GM12864 (cell line): ENCODE data around the gene FBLN1.
"Not testable (repeated sequence)": the region's sequence is repeated elsewhere in the genome, so short reads cannot be mapped to it uniquely, and the experiment has no call there.

Experiments
- DNase-seq: peaks from one replicate; pipeline ENCODE4 v3.0.0-alpha.2; 2011; ENCODE audit warnings: low read depth
- H3K4me3 ChIP-seq: 2 replicates; pipeline ENCODE4 v1.5.1; 2011; ENCODE audit warnings: mild to moderate bottlenecking, low read depth, low read length, control low read depth
- TF ChIP-seq, protein P1 (sequence below): IDR thresholded peaks from 2 replicates; pipeline ENCODE4 v1.5.1; 2011; ENCODE audit warnings: low read depth, mild to moderate bottlenecking, moderate library complexity, low read length, control low read depth, inconsistent platforms; ENCODE audit errors: missing control alignments

The FBLN1 gene

DNA sequence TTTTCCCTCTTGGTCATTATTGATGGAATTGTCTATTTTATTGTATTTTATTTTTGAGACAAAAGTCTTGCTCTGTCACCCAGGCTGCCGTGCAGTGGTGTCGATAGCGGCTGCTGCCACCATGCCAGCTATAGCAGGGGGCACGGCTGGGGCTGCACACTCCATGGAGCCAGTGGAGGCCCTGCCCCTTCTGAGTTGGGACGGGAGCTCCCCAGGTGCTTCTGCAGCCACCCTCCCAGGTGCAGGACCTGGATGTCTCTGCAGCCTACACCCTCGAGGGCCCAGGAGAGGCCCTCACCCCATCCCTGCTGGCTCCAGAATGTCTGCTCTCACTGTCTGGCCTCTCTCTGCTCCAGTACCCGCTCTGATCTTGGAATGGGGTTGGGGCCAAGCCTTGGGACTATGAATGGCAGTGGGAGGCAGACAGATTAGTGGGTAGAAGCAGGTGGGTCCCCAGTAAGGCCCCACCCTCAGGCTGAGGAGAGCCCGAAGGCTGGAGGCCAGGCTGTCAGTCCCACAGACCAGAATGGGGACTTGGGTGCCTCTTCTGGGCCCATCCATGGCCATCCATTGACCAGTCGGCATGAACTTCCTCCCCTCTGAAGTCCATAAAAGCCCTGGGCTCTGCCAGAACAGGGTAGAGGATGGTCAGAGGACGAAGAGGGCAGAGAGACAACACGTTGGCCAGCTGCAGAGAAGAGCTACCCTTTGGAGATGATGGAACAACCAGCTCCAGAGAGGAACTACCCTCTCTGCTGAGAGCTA, 119.3 kb downstream of the FBLN1 start:
- no peak overlapping the region for H3K4me3 ChIP-seq
- DNase-seq, result no peak
- TF ChIP-seq, protein P1, sequence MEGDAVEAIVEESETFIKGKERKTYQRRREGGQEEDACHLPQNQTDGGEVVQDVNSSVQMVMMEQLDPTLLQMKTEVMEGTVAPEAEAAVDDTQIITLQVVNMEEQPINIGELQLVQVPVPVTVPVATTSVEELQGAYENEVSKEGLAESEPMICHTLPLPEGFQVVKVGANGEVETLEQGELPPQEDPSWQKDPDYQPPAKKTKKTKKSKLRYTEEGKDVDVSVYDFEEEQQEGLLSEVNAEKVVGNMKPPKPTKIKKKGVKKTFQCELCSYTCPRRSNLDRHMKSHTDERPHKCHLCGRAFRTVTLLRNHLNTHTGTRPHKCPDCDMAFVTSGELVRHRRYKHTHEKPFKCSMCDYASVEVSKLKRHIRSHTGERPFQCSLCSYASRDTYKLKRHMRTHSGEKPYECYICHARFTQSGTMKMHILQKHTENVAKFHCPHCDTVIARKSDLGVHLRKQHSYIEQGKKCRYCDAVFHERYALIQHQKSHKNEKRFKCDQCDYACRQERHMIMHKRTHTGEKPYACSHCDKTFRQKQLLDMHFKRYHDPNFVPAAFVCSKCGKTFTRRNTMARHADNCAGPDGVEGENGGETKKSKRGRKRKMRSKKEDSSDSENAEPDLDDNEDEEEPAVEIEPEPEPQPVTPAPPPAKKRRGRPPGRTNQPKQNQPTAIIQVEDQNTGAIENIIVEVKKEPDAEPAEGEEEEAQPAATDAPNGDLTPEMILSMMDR, result no peak

DNA sequence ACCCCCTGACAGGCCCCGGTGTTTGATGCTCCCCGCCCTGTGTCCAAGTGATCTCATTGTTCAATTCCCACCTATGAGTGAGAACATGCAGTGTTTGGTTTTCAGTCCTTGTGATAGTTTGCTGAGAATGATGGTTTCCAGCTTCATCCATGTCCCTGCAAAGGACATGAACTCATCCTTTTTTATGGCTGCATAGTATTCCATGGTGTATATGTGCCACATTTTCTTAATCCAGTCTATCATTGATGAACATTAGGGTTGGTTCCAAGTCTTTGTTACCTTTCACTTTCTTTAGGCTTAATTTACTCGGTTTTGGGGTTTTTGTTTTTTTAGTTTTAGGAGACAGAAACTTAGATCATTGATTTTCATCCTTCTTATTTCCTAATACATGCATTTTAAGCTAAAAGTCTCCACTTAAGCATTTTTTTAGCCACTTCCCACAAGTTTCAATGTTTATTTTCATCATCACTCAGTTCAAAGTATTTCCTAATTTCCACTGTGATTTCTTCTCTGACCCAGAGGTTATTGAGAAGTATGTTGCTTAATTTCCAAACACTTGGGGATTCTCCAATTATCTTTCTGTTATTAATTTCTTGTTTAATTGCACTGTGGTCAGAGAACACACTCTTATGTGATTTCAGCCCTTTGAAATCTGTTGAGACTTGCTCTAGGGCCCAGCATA, 120.9 kb downstream of the FBLN1 start:
- not testable (repeated sequence) for DNase-seq, H3K4me3 ChIP-seq

DNA sequence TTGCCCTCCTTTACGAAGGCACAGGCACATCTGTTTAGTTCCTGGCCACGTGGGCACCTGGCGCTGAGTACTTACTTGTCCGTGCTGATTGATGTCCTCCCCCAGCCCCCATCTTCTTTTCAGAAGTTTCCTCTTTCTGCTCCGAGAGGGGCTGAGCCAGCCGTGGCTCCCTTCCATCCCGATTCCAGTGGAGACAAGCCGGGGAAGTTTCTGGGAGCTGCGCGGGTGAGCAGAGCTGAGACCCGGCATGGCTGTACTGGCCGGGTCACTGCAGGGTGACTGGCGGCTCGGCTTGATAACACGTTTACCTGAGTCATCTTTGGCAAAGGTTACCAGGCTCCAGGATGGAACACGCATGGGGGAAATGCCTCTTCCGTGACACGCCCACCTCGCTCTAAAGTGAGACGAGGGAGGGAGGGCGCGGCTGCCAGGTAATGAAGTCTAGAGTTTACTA, 123.5 kb downstream of the FBLN1 start:
- DNase-seq, result no peak
- H3K4me3 ChIP-seq, result no peak overlapping the region
- TF ChIP-seq, protein P1, result no peak

DNA sequence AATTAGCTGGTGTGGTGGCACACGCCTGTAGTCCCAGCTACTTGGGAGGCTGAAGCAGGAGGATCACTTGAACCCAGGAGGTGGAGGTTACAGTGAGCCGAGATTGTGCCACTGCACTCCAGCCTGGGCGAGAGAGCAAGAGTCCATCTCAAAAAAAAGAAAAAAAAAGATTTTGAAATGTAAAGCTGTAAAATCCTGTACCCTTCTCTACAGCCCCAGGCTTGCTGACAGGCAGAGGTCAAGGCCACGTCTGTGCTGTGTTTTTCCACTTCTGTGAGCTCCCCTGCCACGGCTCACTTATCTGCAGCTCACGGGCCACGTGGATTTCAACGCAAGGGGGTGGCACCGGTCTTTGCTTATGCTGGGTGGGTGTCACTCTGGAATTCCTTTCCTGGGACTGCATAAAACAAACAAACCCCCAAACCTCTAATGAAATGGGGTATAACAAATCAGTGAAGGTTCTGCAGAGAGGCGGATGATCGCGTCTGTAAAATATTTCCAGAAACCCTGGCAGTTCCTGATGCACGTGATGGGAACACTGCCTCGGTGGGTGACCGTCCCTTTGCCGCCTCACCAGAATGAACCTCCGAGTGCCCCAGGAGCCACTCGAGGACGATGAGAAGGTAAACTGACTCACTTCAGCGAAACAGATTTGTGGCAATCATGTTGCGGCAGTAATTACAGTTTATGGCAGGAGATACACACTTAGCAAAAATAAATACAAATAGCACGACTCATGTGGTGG, 125.0 kb downstream of the FBLN1 start:
- no peak for DNase-seq
- TF ChIP-seq, protein P1, result no peak
- H3K4me3 ChIP-seq, result no peak overlapping the region

DNA sequence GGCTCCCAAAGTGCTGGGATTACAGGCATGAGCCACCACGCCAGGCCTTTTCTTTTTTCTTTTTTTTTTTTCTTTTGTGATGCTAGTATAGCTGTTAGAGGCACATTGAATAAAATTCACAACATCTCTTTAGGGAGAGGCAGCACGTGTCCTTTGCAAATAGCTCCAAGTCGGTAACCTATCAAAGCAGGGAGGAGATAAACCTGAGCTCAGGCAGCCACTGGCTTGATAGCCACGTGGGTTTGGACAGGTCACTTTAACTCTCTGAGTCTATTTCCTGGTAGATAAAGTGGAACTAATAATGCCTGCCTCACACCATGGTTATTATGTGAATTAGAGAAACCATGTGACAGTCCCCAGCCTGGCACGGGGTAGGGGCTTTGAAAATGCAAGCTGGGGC, 125.8 kb downstream of the FBLN1 start:
- TF ChIP-seq, protein P1, result no peak
- DNase-seq, result no peak
- no peak overlapping the region for H3K4me3 ChIP-seq

DNA sequence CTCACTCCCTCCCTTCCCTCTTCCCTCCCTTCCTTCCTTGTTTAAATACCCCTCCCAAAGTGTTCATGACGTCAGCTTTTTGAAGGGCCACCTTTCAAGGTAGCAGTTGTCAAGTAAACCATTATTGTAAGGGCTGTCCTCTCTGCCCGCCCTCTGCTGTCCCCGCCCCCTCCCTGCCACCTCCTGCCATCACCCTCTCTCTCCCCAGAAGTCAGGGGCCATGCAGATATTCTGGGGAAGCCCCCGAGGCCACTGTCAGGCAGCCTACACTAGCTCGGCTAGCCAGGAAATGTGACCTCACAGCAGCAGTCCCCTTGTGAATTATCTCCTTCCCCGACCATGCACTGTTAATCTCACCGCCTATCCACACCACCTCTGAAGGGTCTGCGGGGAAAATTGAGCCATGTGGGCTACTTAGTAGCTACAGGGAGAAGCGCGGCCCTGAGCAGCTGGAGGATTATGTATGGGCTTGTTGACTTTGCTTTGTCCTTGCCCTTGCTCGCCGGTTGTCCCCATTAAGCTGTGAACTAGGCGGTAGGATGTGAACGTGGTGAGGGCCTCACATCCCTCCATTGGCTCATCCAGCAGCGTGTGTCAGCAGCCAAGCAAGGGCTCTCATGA, 126.9 kb downstream of the FBLN1 start:
- TF ChIP-seq, protein P1, result no peak
- H3K4me3 ChIP-seq, result no peak overlapping the region
- DNase-seq, result no peak

DNA sequence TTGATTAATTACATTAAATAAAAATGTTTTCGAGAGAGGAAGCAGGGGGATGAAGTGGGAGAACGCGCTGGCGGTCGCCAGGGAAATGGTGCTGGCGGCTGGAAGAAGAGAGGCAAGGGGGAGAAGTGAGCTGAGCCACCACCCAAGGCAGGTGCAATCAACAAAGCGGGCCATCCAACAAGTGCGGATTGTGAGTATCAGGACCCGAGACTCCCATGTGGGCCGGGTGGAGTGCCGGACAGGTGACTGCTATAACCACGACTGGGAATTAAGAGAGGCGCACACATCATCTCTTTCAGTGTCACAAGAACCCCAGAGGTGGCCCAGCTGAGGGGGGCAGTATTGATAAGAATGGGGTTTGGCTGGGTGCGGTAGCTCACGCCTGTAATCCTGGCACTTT, 127.8 kb downstream of the FBLN1 start:
- no peak for DNase-seq
- TF ChIP-seq, protein P1, result no peak
- H3K4me3 ChIP-seq, result no peak overlapping the region
